ENCODE measurements around the gene ITGA2B.
A peak's percentile ranks its signal among the peaks of the same experiment; 100 is the strongest.
"Not testable (repeated sequence)": the region's sequence is repeated elsewhere in the genome, so short reads cannot be mapped to it uniquely, and the experiment has no call there.

ITGA2B gene

GRCh38 chr17:44368391-44369243, 20.8 kb downstream of the ITGA2B start:
- DNase-seq, result not testable (repeated sequence)

DNA sequence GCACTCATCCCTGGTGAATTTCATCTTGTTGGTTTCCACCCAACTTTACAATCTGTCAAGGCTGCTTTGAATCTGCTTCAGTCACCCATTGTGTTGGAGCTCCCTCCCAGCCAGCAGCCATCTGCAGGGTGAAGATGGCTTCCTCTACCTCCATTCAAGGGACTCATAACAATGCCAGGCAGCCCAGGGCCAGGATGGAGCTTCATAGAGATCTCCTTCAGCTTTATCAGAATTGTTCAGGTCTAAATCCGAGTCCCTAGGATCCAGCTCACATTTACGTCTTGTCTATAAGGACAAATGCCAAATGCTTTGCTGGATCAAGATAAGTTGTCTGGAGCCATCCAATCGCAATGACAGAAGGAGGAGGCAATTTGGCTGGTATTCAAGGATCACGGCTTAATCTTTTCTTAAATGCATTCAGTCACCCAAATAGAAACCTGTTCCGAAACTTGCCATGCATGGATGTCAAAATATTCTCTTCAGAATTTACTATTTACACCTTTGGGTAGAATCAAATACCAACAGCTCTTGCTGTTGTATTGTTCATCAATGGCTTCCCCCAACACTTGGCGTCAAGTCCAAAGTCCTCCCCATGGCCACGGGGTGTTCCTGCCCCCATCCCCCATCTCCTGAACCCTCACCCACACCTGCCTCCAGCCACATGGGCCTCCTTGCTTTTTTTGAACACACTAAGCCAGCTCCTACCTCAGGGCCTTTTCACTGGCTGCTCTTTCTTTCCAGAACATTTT, 22.0 kb downstream of the ITGA2B start:
- no peak for DNase-seq

GRCh38 chr17:44365051-44365450, 24.4 kb downstream of the ITGA2B start:
- DNase-seq, result not testable (repeated sequence)

GRCh38 chr17:44363613-44364159, 25.8 kb downstream of the ITGA2B start, which contains the start of gene FAM171A2:
Gene FAM171A2 (minus strand): TSS chr17:44363853. CDS start chr17:44363714, 139 bp downstream.
- peak; percentile 47 for DNase-seq

- peak; percentile 16 for DNase-seq
Observed at GRCh38 chr17:44362949-44363612, 26.4 kb downstream of the ITGA2B start.

DNA sequence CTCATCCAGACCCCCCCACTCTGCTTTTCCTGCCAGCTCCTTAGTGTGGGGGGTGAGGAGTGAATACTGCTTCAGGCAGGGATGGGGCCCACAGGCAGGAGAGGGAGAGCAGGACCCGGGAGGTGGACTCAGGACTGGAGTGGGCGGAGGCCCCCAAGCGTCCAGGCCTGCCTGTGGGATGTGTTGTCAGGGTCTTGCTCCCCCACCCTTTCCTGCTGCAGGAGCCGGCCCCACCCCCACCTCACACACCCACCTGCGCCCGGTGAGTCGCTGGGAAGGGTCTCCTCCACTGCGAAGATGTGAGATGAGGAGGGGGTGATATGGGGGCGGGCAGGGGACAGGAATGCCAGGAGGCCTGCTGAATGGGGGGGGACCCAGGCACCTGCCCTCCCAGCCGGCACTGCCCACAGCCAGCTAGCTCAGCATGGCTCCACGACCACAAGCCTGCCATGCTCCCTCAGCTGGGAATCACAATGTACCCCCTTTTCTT, 26.9 kb downstream of the ITGA2B start:
- no peak for DNase-seq

DNA sequence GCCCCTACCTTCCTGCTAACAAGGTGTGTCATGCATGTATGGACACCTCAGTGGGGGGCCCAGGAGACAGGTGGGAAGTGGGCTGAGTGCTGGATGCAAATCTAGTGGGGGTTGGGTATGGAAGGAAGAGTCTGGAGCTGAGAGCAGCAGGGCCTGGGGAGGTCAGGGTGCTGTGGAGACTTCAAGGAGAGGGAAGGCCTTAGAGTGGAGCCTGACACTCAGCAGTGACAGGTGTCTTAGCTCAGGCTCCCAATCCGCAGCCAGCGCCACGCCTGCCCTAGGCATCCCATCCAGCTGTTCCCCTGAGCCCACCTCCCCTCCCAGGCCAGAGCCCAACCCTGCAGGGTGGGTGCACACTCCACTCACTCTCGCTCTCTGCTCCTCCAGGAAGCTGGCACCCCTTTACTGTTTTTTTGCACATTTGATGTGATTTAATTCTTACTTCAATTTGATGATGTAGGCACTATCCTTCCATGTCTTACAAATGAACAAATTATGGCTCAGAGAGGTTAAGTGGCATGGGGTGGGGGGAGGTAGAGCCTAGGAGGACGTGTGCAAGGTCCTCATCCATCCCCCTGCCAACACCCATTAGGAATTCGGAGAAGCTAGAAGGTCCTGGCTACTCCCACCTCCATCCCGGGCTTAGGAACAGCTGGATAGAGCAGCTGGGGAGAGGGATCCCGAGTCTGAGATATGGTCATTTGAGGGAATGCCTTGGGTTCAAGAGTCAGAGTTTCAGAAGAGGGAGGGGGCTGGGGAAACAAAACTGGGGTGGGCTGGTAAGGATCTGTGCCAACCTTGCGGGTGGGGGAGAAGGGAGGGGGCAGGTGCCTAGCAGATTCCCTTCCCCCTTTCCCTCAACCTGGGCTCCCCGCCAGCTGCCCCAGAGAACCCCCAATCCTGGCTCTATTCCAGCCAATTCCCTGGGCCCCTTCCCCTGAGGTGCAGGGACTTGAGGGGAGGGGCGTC, 27.9 kb downstream of the ITGA2B start:
- peak; percentile 55 for DNase-seq

- DNase-seq, result no peak
Observed at GRCh38 chr17:44360826-44361225, 28.6 kb downstream of the ITGA2B start.

DNA sequence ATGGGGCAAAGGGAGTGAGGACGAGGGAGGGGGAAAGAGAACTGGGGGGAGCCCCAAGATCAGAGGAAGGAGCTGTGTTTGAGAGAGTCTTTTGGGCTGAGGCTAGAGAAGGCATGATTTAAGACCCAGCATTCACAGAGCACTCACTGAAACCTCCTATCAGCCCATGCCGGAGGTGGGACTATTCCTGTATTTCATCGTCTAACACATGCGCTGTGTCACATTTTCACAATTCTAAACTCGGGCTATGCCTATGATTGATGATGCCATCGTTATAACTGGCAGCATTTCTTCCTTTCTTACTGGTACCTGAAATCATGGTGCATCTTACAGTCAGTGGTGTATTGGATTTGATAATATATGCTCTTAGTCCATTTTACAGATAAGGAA, 29.3 kb downstream of the ITGA2B start:
- no peak for DNase-seq

GRCh38 chr17:44359458-44360143, 29.8 kb downstream of the ITGA2B start:
- DNase-seq, result no peak

- no peak for DNase-seq
Observed at GRCh38 chr17:44359006-44359405, 30.4 kb downstream of the ITGA2B start.

DNA sequence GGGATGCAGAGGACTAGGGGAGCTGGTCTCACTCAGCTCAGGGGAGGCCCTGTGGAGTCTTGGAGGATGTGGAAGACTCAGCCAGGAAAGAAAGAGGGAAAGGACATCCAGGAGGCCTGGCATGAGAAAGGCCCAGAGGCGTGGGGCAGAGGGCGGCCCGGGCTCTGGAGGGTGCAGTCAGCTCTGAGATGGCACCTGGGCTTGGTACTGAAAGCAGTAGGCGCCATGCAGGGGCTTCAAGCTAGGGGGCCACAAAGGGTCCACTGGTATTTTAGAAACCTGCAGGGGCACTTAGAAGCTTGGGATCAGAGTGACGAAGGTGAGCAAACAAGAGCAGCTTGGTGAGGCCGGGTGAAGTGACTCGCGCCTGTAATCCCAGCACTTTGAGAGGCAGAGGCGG, 31.4 kb downstream of the ITGA2B start:
- no peak for DNase-seq

- DNase-seq, result no peak
Observed at GRCh38 chr17:44356241-44356640, 33.2 kb downstream of the ITGA2B start.

GRCh38 chr17:44355642-44356099, 33.8 kb downstream of the ITGA2B start:
- DNase-seq, result no peak

DNA sequence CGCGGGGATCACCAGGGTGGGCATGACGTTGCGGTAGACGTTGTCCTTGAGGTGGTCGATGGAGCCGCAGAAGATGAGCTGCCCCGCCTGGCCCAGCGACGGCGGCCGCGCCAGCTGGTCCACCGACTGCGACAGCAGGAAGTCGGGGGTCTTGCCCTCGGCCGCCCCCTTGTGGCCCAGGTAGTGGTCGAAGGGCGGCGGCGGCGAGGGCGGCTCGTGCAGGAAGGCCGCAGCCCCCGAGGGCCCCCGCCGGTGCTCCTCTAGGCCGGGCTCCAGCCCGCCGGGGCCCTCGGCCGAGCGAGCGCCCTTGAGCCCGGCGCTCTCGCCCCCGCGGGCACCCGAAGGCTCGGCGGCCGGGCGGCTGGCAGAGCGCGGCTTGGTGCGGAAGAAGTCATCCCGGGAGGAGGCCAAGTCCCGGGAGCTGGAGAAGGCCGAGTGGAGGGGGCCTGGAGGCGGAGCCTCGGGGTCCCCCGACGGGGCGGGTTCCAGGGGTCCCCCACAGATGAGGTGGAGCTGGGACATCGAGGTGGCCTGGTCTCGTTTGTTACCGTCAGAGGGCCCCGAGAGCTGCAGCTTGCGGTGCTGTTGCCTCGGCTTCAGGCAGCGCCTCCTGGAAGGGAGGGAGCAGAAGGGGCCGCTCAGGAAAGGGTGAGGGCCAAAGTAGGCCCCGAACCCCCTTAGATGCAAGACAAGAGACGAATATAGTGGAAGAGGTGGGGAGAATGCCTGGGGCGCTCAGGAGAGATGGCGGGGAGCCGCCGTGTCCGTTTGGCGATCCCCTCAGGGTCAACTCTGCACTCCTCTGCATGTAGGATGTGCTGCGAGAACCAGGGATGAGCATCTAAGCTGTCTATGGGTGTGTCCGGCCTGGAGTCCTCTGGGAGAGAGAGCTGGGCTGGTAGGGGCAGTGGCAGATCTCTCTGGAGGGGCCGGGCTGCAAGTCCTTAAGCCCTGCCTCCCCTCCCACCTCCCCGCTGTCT, 34.6 kb downstream of the ITGA2B start:
- peak; percentile 14 for DNase-seq

DNA sequence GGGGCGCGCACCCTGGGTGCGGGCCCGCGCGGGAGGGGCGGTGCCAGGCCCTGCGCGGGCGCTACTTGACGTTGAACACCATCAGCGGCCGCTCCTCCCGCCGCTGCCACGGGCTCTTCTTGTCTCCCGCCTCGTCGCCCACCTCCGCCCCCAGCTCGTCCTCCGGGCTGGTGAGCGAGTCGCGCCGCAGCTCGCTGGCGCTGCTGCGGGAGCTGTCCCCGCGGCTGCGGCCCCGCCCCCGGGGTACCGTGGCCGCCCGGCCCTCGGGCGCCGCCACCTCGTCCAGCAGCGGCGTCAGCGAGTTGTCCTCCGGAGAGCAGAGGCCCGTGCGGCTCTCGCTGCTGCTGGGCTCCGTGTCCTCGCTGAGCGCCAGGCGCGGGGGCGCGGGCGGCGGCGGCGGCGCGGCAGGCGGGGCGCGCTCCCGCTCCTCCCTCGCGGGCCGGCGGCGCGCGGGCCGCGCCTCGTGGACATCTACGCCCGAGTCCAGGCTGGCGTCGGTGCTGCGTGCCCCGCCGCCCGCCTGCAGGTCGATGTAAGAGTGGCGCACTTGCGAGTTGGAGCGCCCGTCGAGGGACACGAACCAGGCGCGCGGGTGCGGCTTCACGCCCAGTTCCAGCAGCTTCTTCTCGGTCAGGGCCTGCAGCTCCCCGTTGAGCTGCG, 35.6 kb downstream of the ITGA2B start:
- DNase-seq, result no peak

DNA sequence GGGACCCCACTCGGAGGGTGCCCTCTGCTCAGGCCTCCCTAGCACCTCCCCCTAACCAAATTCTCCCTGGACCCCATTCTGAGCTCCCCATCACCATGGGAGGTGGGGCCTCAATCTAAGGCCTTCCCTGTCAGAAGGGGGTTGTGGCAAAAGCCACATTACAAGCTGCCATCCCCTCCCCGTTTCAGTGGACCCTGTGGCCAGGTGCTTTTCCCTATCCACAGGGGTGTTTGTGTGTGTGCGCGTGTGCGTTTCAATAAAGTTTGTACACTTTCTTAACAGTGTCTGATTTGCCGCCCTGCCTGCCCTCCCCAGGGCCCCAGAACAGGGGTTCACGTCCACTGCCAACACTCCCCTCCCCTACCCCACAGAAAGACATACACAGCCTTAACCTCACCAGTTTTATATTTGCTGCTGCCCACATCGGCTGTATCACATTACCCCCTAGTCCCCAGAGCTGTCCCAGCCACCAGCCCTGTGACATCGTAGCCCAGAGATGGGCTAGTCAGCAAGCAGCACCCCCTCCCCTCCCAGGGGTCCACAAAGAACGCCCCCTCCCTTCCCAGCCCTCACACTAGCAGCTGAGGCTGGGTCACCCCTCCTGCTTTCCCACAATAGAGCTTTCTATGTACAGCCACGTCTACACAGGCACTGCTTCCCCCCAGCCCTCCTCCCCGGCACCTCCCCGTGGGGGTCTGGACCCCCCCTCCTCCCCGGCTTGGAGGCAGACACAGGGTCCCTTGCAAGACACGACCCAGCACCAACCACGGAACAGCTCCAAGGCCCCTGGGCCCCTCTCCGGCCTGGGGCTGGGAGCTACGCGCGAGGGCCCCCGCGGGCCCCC, 36.4 kb downstream of the ITGA2B start:
- DNase-seq, result no peak

All from NCI-H1105 treated with DMSO at 0.1 percent for 48 hours (cell line).